Measurements from ENCODE around the gene FRRS1L.

Gene FRRS1L

GRCh38 chr9:109082091-109082620 is 84.9 kb downstream of the FRRS1L start:
- no peak for ATAC-seq
- no peak for TF ChIP-seq OSR1 (CRISPR knock-in tag; IDR thresholded peaks at IDR 0.05)
- TF ChIP-seq SNAI2 (CRISPR knock-in tag; IDR thresholded peaks at IDR 0.05), result no peak
- TF ChIP-seq, protein P1, sequence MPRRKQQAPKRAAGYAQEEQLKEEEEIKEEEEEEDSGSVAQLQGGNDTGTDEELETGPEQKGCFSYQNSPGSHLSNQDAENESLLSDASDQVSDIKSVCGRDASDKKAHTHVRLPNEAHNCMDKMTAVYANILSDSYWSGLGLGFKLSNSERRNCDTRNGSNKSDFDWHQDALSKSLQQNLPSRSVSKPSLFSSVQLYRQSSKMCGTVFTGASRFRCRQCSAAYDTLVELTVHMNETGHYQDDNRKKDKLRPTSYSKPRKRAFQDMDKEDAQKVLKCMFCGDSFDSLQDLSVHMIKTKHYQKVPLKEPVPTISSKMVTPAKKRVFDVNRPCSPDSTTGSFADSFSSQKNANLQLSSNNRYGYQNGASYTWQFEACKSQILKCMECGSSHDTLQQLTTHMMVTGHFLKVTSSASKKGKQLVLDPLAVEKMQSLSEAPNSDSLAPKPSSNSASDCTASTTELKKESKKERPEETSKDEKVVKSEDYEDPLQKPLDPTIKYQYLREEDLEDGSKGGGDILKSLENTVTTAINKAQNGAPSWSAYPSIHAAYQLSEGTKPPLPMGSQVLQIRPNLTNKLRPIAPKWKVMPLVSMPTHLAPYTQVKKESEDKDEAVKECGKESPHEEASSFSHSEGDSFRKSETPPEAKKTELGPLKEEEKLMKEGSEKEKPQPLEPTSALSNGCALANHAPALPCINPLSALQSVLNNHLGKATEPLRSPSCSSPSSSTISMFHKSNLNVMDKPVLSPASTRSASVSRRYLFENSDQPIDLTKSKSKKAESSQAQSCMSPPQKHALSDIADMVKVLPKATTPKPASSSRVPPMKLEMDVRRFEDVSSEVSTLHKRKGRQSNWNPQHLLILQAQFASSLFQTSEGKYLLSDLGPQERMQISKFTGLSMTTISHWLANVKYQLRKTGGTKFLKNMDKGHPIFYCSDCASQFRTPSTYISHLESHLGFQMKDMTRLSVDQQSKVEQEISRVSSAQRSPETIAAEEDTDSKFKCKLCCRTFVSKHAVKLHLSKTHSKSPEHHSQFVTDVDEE (CRISPR knock-in tag; IDR thresholded peaks at IDR 0.05), result no peak
- no peak for TF ChIP-seq BACH2 (CRISPR knock-in tag; IDR thresholded peaks at IDR 0.05; ENCODE audit: borderline replicate concordance)
- TF ChIP-seq ISL1 (CRISPR knock-in tag; IDR thresholded peaks at IDR 0.05), result no peak
- TF ChIP-seq ZNF8 (CRISPR knock-in tag; IDR thresholded peaks at IDR 0.05), result no peak
- no peak for TF ChIP-seq ZFP30 (CRISPR knock-in tag; IDR thresholded peaks at IDR 0.05)
- no peak for TF ChIP-seq ZFP3 (CRISPR knock-in tag; IDR thresholded peaks at IDR 0.05)
- TF ChIP-seq, protein P2, sequence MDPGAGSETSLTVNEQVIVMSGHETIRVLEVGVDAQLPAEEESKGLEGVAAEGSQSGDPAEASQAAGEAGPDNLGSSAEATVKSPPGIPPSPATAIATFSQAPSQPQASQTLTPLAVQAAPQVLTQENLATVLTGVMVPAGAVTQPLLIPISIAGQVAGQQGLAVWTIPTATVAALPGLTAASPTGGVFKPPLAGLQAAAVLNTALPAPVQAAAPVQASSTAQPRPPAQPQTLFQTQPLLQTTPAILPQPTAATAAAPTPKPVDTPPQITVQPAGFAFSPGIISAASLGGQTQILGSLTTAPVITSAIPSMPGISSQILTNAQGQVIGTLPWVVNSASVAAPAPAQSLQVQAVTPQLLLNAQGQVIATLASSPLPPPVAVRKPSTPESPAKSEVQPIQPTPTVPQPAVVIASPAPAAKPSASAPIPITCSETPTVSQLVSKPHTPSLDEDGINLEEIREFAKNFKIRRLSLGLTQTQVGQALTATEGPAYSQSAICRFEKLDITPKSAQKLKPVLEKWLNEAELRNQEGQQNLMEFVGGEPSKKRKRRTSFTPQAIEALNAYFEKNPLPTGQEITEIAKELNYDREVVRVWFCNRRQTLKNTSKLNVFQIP (CRISPR knock-in tag; IDR thresholded peaks at IDR 0.05; ENCODE audit: borderline replicate concordance, low read depth), result no peak
- TF ChIP-seq TCF4 (CRISPR knock-in tag; IDR thresholded peaks at IDR 0.05; ENCODE audit: borderline replicate concordance), result no peak
- no peak for TF ChIP-seq TOX (CRISPR knock-in tag; IDR thresholded peaks at IDR 0.05; ENCODE audit: borderline replicate concordance)
- no peak for TF ChIP-seq ARNTL (CRISPR knock-in tag; IDR thresholded peaks at IDR 0.05; ENCODE audit: borderline replicate concordance, low read depth)
- TF ChIP-seq ESRRG (CRISPR knock-in tag; IDR thresholded peaks at IDR 0.05), result no peak
- TF ChIP-seq ZC3H10 (CRISPR knock-in tag; IDR thresholded peaks at IDR 0.05), result no peak
- TF ChIP-seq CSRNP3 (CRISPR knock-in tag; IDR thresholded peaks at IDR 0.05), result no peak

Data from SK-N-SH treated with all-trans-retinoic acid at 6 μM for 48 hours (cell line).